Heart left ventricle (tissue), 16 donors: ENCODE results near the gene BRMS1L. TPM values are rescaled to one million over a fixed set of nuclear protein-coding genes. Genes with fewer than 3 reads are reported as not detected.

Experiments
- ATAC-seq, 4 donors: fragments of 200-7000 bp; cut with Tn5 transposase; one replicate each; pipeline ENCODE4 v1.9.1; 2020 to 2022; ENCODE audit warnings: moderate library complexity in 4 of 4, mild to moderate bottlenecking in 3 of 4, moderate number of reproducible peaks in 1 of 4
- DNase-seq, 5 donors: peaks; one replicate each; pipeline ENCODE4 v3.0.0-alpha.2; 2020
- H3K27ac ChIP-seq, 12 donors: fragments of 200-600 bp; sonication (generic) in 4 of 12; one replicate each; pipeline versions ENCODE4 v1.5.0 to v1.8.0; 2016 to 2022; ENCODE audit warnings: mild to moderate bottlenecking in 2 of 12
- H3K27me3 ChIP-seq, 9 donors: fragments of 200-600 bp; sonication (generic) in 2 of 9; one replicate each; pipeline versions ENCODE4 v1.5.1 to v1.8.0; 2016 to 2022; ENCODE audit warnings: mild to moderate bottlenecking in 3 of 9
- H3K36me3 ChIP-seq, 9 donors: fragments of 200-600 bp; sonication (generic) in 2 of 9; one replicate each; pipeline versions ENCODE4 v1.5.0 to v1.8.0; 2018 to 2022; ENCODE audit warnings: mild to moderate bottlenecking in 2 of 9
- H3K4me1 ChIP-seq, 12 donors: fragments of 200-600 bp; sonication (generic) in 4 of 12; one replicate each; pipeline versions ENCODE4 v1.5.0 to v1.8.0; 2016 to 2022; ENCODE audit warnings: mild to moderate bottlenecking in 3 of 12
- H3K4me3 ChIP-seq, 12 donors: fragments of 200-600 bp; sonication (generic) in 4 of 12; one replicate each; pipeline versions ENCODE4 v1.5.0 to v1.8.0; 2017 to 2022; ENCODE audit warnings: mild to moderate bottlenecking in 9 of 12, moderate library complexity in 4 of 12
- H3K9me3 ChIP-seq, 12 donors: fragments of 200-600 bp; sonication (generic) in 4 of 12; one replicate each; pipeline versions ENCODE4 v1.5.0 to v1.8.0; 2016 to 2022; ENCODE audit warnings: mild to moderate bottlenecking in 1 of 12
- POLR2A ChIP-seq, 2 donors: fragments of 450-650 bp; IDR thresholded peaks; one replicate each; pipeline ENCODE4 v1.6.1; 2017; ENCODE audit warnings: antibody characterized with exemption in 2 of 2, mild to moderate bottlenecking in 2 of 2, moderate library complexity in 2 of 2
- WGBS, 4 donors: extraction: QIAGEN DNeasy Blood & Tissue Kit in 2 of 4; methylation state at CpG; one replicate each; pipeline versions ENCODE4 v1.1.5 to v1.1.7; 2013 to 2018; 5-methylcytosine and 5-hydroxymethylcytosine counted together
- intact Hi-C, 10 donors: fragments of 100-400 bp; cut with DNase I; formaldehyde crosslinking; loops; one replicate each; pipeline versions ENCODE4 v1.11.1 to v1.14.2; 2022
- polyA plus RNA-seq, 2 donors: library from polyadenylated mRNA; stranded (reverse); fragments of 200-250 nt; gene quantifications; one replicate each; pipeline ENCODE4 v1.2.3, GENCODE V29; 2013
- total RNA-seq, 9 donors: library from RNA; depleted of rRNA in 2 of 9; stranded (reverse); fragments of >200 nt in 2 of 9; fragmentation: NEBNext Ultra II Directional in 3 of 9; extraction: Animal tissue kit (Norgen Biotek cat#: 25700) in 3 of 9; gene quantifications; one replicate each; pipeline versions ENCODE4 v1.1.0 to v1.2.4, GENCODE V29; 2016 to 2023
- TF ChIP-seq, protein P1 (sequence below), 12 donors: fragments of 200-600 bp; sonication (generic) in 4 of 12; IDR thresholded peaks; one replicate each; pipeline versions ENCODE4 v1.5.0 to v1.8.0; 2018 to 2022; ENCODE audit warnings: antibody characterized with exemption in 12 of 12, mild to moderate bottlenecking in 5 of 12
- donor health status: ischemic (EF 13 %, LVEDD 7.1; RV severe dilation, severe dysfunction).
- donor health status: healthy with polysubstance abuse.
- donor health status: DM: no; HTN: yes; CAD: no.
- donor health status: DM: no; HTN: no; CAD: no.
- donor health status: ischemic (EF 25% LVEDD 6.9; RV normal size, moderate dysfunction).
- donor health status: ischemic (EF 25% LVEDD 5.7; RV mildly dilated, moderate dysfunction).
- donor health status: healthy.
- donor health status: DM: yes; HTN: yes; CAD: no.
- donor health status: ischemic (EF 35%, LVEDD 5.7; RV mildly dilated, moderate dysfunction).
- donor health status: nonischemic (EF 11% LVEDD 7.7; RV severe dilation, severe dysfunction).
- donor health status: DM: yes; HTN: yes; CAD: no.
- donor health status: PGD.
- donor health status: ischemic (EF 29% LVEDD 5.4; RV normal size, mild dysfunction).
- donor health status: nonischemic (EF 23%, LVEDD 6.1; RV moderate dilation, normal function).

Gene BRMS1L
- total and polyA plus RNA-seq, 11 donors = 3.4 to 14.8 (median 11.1) TPM

- WGBS, 4 donors = 86 to 100% (median 92%) methylated on average over 1 of the region's 1 CpG
- peaks cover 0 to 9% (median 2%) of the 10 kb centered on the region in 12 donors for H3K9me3 ChIP-seq
- no peak for DNase-seq
- H3K4me3 ChIP-seq = no peak overlapping the region
- intact Hi-C loops = no loop called here
- H3K27ac ChIP-seq = no peak overlapping the region
- ATAC-seq = no peak
- H3K4me1 ChIP-seq = peaks cover 0 to under 1% (median 0%) of the 10 kb centered on the region in 12 donors
- H3K27me3 ChIP-seq = no peaks in the 10 kb centered on the region
- no peak for TF ChIP-seq POLR2A (IDR thresholded peaks at IDR 0.05)
- TF ChIP-seq, protein P1, sequence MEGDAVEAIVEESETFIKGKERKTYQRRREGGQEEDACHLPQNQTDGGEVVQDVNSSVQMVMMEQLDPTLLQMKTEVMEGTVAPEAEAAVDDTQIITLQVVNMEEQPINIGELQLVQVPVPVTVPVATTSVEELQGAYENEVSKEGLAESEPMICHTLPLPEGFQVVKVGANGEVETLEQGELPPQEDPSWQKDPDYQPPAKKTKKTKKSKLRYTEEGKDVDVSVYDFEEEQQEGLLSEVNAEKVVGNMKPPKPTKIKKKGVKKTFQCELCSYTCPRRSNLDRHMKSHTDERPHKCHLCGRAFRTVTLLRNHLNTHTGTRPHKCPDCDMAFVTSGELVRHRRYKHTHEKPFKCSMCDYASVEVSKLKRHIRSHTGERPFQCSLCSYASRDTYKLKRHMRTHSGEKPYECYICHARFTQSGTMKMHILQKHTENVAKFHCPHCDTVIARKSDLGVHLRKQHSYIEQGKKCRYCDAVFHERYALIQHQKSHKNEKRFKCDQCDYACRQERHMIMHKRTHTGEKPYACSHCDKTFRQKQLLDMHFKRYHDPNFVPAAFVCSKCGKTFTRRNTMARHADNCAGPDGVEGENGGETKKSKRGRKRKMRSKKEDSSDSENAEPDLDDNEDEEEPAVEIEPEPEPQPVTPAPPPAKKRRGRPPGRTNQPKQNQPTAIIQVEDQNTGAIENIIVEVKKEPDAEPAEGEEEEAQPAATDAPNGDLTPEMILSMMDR (IDR thresholded peaks at IDR 0.05) = no peak
- H3K36me3 ChIP-seq = peaks cover 0 to 33% (median 11%) of the 10 kb centered on the region in 9 donors
Measured at GRCh38 chr14:35854696-35855270, 28.6 kb downstream of the BRMS1L start.

GRCh38 chr14:35855876-35856481 is 29.8 kb downstream of the BRMS1L start:
- Histone ChIP-seq H3K36me3 (peaks cover 0 to 30% (median 11%) of the 10 kb centered on the region in 9 donors), H3K27me3 (no peaks in the 10 kb centered on the region), H3K4me3 (no peak overlapping the region), H3K9me3 (peaks cover 0 to 9% (median 2%) of the 10 kb centered on the region in 12 donors), H3K4me1 (peaks cover 0 to 10% (median 0%) of the 10 kb centered on the region in 12 donors), H3K27ac (no peak overlapping the region)
- ATAC-seq = no peak
- no peak for DNase-seq
- no peak for TF ChIP-seq POLR2A (IDR thresholded peaks at IDR 0.05)
- TF ChIP-seq, protein P1 (IDR thresholded peaks at IDR 0.05) = no peak
- intact Hi-C loops = no loop called here
- WGBS, 4 donors = 70 to 87% (median 79%) methylated on average over 6 of the region's 6 CpGs

- DNase-seq = no peak
- H3K27me3 ChIP-seq = no peaks in the 10 kb centered on the region
- no peak for ATAC-seq
- TF ChIP-seq, protein P1 (IDR thresholded peaks at IDR 0.05) = no peak
- no peak for TF ChIP-seq POLR2A (IDR thresholded peaks at IDR 0.05)
- H3K9me3 ChIP-seq = no peaks in the 10 kb centered on the region
- no peak overlapping the region for H3K4me3 ChIP-seq
- WGBS, 4 donors = 95 to 98% (median 96%) methylated on average over 7 of the region's 7 CpGs
- peaks cover 0 to 14% (median 0%) of the 10 kb centered on the region in 12 donors for H3K4me1 ChIP-seq
- no peak overlapping the region for H3K27ac ChIP-seq
- peaks cover 0 to 40% (median 25%) of the 10 kb centered on the region in 9 donors for H3K36me3 ChIP-seq
- intact Hi-C loops = no loop called here
Measured at GRCh38 chr14:35858521-35859209, 32.5 kb downstream of the BRMS1L start.
